ENCODE data around the gene CHD8. TPM values are rescaled to one million over a fixed set of nuclear protein-coding genes. Genes with fewer than 3 reads are reported as not detected.

The CHD8 gene
- total RNA-seq, 4 donors from 2014 or later = 46.2 to 112 (median 78.4) TPM

DNA sequence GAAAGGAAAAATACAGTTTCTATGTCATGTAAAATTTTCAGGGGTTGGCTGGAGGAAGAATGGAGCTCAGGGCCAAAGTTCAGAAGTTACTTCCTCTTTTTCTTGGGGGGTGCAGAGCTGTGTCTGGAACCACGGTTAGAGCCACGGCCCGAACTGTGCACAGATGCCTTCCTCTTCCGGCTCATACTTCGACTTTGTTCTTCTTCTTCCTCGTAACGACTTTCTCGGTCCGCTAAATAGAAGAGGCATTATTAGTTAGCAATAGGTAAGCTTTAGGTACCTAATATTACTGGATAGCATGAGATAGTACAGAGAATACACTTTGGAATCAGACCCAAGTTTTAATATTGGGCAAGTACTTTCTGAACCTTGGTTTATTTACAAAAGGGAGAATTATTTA lies 103.3 kb downstream of the CHD8 start:
- H3K27ac ChIP-seq = no peak overlapping the region
- H3K4me3 ChIP-seq = no peak overlapping the region
- H3K4me1 ChIP-seq = no peaks in the 10 kb centered on the region
- no peaks in the 10 kb centered on the region for H3K27me3 ChIP-seq
- H3K9me3 ChIP-seq = no peaks in the 10 kb centered on the region
- TF ChIP-seq, protein P1, sequence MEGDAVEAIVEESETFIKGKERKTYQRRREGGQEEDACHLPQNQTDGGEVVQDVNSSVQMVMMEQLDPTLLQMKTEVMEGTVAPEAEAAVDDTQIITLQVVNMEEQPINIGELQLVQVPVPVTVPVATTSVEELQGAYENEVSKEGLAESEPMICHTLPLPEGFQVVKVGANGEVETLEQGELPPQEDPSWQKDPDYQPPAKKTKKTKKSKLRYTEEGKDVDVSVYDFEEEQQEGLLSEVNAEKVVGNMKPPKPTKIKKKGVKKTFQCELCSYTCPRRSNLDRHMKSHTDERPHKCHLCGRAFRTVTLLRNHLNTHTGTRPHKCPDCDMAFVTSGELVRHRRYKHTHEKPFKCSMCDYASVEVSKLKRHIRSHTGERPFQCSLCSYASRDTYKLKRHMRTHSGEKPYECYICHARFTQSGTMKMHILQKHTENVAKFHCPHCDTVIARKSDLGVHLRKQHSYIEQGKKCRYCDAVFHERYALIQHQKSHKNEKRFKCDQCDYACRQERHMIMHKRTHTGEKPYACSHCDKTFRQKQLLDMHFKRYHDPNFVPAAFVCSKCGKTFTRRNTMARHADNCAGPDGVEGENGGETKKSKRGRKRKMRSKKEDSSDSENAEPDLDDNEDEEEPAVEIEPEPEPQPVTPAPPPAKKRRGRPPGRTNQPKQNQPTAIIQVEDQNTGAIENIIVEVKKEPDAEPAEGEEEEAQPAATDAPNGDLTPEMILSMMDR (IDR thresholded peaks at IDR 0.05) = no peak
- no peak for TF ChIP-seq POLR2A (IDR thresholded peaks at IDR 0.05)
- peaks cover 0 to 65% (median 0%) of the 10 kb centered on the region in 3 donors for H3K36me3 ChIP-seq
- peak in 2 of 3 donors; percentile 32 to 52 for DNase-seq

DNA sequence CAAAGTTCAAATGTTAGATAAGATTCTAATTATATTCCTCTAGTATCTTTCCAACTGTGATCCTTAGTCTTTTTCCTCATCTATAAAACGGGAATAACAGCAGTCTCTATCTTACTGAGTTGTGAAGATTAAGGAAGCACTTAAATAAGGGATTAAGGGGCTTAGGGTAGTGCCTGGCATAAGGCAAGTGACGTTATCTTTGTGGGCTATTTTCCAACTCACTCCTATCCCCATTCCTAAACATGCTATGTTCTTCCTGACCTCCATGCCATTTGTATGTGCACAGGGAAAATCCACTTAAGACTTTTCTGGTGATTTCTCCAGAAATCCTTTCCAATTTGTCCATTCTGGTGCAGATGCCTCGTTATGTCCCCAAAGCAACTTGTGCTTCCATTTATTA lies 105.4 kb downstream of the CHD8 start:
- no peak overlapping the region for H3K4me3 ChIP-seq
- no peak for DNase-seq
- no peaks in the 10 kb centered on the region for H3K4me1 ChIP-seq
- no peaks in the 10 kb centered on the region for H3K9me3 ChIP-seq
- no peak overlapping the region for H3K27ac ChIP-seq
- no peak for TF ChIP-seq POLR2A (IDR thresholded peaks at IDR 0.05)
- TF ChIP-seq, protein P1 (IDR thresholded peaks at IDR 0.05) = no peak
- H3K27me3 ChIP-seq = no peaks in the 10 kb centered on the region
- H3K36me3 ChIP-seq = peaks cover 0 to 45% (median 0%) of the 10 kb centered on the region in 3 donors

DNA sequence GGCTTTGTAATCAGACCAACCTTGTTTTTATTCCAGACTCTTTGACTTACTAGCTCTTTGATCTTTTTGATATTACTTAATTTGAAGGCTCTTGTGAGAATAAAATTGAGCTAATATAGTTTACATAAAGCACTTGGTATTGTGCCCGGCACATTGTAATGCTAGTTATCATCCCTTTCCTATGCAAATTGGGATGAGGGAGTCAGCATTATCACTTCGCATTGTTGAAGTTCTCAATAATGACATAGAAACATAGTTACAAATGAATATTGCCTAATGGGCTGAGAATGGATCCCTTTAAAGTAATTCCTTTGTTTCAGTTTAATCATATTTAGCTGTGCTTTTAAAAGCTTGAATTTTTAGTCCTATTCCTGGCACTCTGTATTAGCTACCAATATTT lies 108.7 kb downstream of the CHD8 start:
- Histone ChIP-seq H3K36me3 (peaks cover 0 to 12% (median 0%) of the 10 kb centered on the region in 3 donors), H3K27ac (no peak overlapping the region), H3K27me3 (no peaks in the 10 kb centered on the region), H3K4me1 (no peaks in the 10 kb centered on the region), H3K4me3 (no peak overlapping the region), H3K9me3 (no peaks in the 10 kb centered on the region)
- DNase-seq = no peak
- no peak for TF ChIP-seq POLR2A (IDR thresholded peaks at IDR 0.05)
- TF ChIP-seq, protein P1 (IDR thresholded peaks at IDR 0.05) = no peak

DNA sequence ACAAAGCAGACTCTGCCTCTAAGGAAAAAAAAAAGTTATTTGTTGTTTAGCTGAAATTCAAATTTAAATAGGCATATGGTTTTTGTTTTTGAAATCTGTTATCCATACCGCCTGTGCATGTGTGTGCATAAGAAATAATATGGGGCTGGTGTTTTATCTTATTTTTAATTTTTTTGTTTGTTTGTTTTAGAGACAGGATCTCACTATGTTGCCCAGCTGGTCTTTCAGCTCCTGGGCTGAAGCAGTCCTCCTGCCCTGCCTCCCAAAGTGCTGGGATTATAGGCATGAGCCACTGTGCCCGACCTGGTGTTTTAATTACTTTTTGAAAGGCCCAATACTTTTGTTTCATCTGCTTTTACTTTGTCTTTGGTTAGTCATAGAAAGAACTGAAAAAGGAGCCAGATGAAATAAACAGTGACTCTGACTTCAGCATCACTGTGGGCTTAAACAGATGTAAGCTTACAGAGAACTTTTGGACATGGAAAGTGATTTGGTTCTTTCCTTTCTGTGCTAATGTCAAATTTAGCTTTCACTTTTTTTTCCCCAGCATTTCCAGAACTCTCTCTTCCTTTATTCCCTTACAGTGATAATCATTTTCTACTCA lies 109.3 kb downstream of the CHD8 start:
- DNase-seq = no peak
- TF ChIP-seq, protein P1 (IDR thresholded peaks at IDR 0.05) = no peak
- no peak for TF ChIP-seq POLR2A (IDR thresholded peaks at IDR 0.05)
- Histone ChIP-seq H3K9me3 (no peaks in the 10 kb centered on the region), H3K4me3 (no peak overlapping the region), H3K36me3 (peaks cover 0 to 7% (median 0%) of the 10 kb centered on the region in 3 donors), H3K27me3 (no peaks in the 10 kb centered on the region), H3K27ac (no peak overlapping the region), H3K4me1 (no peaks in the 10 kb centered on the region)

DNA sequence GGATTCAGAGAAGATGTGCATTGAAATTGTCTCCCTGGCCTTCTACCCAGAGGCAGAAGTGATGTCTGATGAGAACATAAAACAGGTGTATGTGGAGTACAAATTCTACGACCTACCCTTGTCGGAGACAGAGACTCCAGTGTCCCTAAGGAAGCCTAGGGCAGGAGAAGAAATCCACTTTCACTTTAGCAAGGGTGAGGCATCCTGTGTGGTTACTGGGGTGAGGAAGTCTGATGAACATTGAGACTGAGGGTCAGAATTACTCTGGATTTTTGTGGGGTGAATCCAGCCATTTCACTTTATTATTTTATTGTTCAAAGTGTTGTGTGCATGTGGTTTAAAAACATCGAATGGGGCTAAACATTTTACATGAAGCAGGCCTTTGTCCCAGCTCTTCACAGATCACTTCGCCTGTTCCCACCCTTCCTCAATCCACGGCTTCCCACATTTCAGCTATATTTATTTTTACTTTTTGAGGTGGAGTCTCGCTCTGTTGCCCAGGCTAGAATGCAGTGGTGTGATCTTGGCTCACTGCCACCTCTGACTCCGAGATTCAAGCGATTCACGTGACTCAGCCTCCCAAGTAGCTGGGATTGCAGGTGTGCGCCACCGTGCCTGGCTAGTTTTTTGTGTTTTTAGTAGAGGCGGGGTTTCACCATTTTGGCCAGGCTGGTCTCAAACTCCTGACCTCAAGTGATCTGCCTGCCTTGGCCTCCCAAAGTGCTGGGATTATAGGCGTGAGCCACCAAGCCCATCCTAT lies 112.7 kb downstream of the CHD8 start:
- Histone ChIP-seq H3K4me1 (no peaks in the 10 kb centered on the region), H3K9me3 (no peaks in the 10 kb centered on the region), H3K27me3 (no peaks in the 10 kb centered on the region), H3K4me3 (no peak overlapping the region), H3K36me3 (no peaks in the 10 kb centered on the region), H3K27ac (no peak overlapping the region)
- DNase-seq = no peak
- TF ChIP-seq, protein P1 (IDR thresholded peaks at IDR 0.05) = no peak
- TF ChIP-seq POLR2A (IDR thresholded peaks at IDR 0.05) = no peak

Small RNAs within 50 kb of the gene (small RNA-seq; reads per million reads assigned to genes)
- gene RN7SL650P (0 reads per million in 2 donors), gene SNORD8 (4,467 to 5,064 reads per million in 2 donors), gene SNORD9 (11.2 to 11.6 reads per million in 2 donors)

Other genes starting within 250 kb of the CHD8 start
- gene HNRNPC, start 186.7 kb downstream of the CHD8 start, total RNA-seq = 100 to 1,000 TPM; 201 to 392 (median 259) TPM
- 1 to 10 TPM in 1 of 4 donors, under 1 TPM in 1, not detected in 2; 0.40 to 3.3 TPM for gene RPGRIP1, start 176.0 kb downstream of the CHD8 start, total RNA-seq
- gene SUPT16H, start 72.1 kb downstream of the CHD8 start, total RNA-seq = 10 to 100 TPM; 25.7 to 86.6 (median 37.5) TPM
- 10 to 100 TPM in 3 of 4 donors, 1 to 10 TPM in 1; 7.4 to 22.4 (median 20.8) TPM for gene RAB2B, start 20.8 kb upstream of the CHD8 start, total RNA-seq
- gene TOX4, start 21.1 kb upstream of the CHD8 start, total RNA-seq = 10 to 100 TPM; 31.4 to 74.5 (median 61.7) TPM
- 100 to 1,000 TPM in 1 of 4 donors, 10 to 100 TPM in 3; 32.9 to 130 (median 44.3) TPM for gene METTL3, start 55.2 kb upstream of the CHD8 start, total RNA-seq
- 1 to 10 TPM; 1.4 to 5.0 (median 4.0) TPM for gene SALL2, start 70.2 kb upstream of the CHD8 start, total RNA-seq
- not detected for gene OR10G3, start 124.0 kb upstream of the CHD8 start, total RNA-seq
- not detected for gene OR10G2, start 178.8 kb upstream of the CHD8 start, total RNA-seq
- not detected for gene OR4E2, start 197.7 kb upstream of the CHD8 start, total RNA-seq
- not detected for gene OR4E1, start 217.7 kb upstream of the CHD8 start, total RNA-seq

Measured in Peyer's patch (tissue), 4 donors.